GM12878 (cell line): Measurements from ENCODE around the gene CREB5. TPM values are rescaled to one million over a fixed set of nuclear protein-coding genes. Genes with fewer than 3 reads are reported as not detected.
A peak's percentile ranks its signal among the peaks of the same experiment; 100 is the strongest.

Experiments used
- ATAC-seq: fragments of 200-7000 bp; cut with Tn5 transposase; 3 replicates; pipeline ENCODE4 v1.9.1; 2020; ENCODE audit warnings: mild to moderate bottlenecking, moderate library complexity
- BruUV-seq: library from RNA; stranded (reverse); fragments of 400-500 nt; replicated peaks from 2 replicates; lab custom pipeline; 2021; lab: Mats Ljungman, UMichigan
- CTCF ChIA-PET: fragments of 300-600 bp; sonication (Branson Sonifier 250); formaldehyde crosslinking; extraction: SDS; loops from one replicate; lab custom pipeline; 2021; ENCODE audit warnings: inconsistent platforms; lab: Yijun Ruan, JAX
- POLR2A ChIA-PET: fragments of 350-600 bp; formaldehyde crosslinking; extraction: SDS; loops from one replicate; lab custom pipeline; 2021; ENCODE audit warnings: inconsistent platforms; lab: Charles Lee
- RAD21 ChIA-PET: fragments of 300-600 bp; sonication (Branson Sonifier 250); formaldehyde crosslinking; loops from one replicate; lab custom pipeline; 2023; ENCODE audit warnings: antibody characterized with exemption; ENCODE audit not compliant: unreplicated experiment; lab: Charles Lee
- SMC1A ChIA-PET: fragments of 300-600 bp; sonication (Branson Sonifier 250); formaldehyde crosslinking; loops from one replicate; lab custom pipeline; 2023; ENCODE audit not compliant: unreplicated experiment, uncharacterized antibody; lab: Charles Lee
- DNase-seq: peaks from one replicate; pipeline ENCODE4 v3.0.0-alpha.2; 2011; ENCODE audit warnings: low read depth, low spot score
- FAIRE-seq: peaks from 3 replicates; lab custom pipeline; 2011; peaks lifted over from hg19 to GRCh38; lab: Jason Lieb, UNC
- H2AFZ ChIP-seq: 2 replicates; pipeline ENCODE4 v1.6.0; 2011; ENCODE audit warnings: low read depth, low read length, control low read depth; ENCODE audit not compliant: control insufficient read depth
- H3K27ac ChIP-seq: 2 replicates; pipeline ENCODE4 v1.5.1; 2011; ENCODE audit warnings: control low read depth; ENCODE audit not compliant: control insufficient read depth, insufficient read depth
- H3K27me3 ChIP-seq, 2 experiments: replicated peaks in 1 of 2; 2 replicates each; pipeline versions ENCODE4 v1.6.0 to v1.6.1; 2011; ENCODE audit warnings: low read length in 1 of 2; ENCODE audit not compliant: control insufficient read depth in 2 of 2, insufficient read depth in 2 of 2
- H3K36me3 ChIP-seq, 2 experiments: 2 replicates each; pipeline ENCODE4 v1.5.1; 2011; ENCODE audit warnings: low read length in 1 of 2; ENCODE audit not compliant: control insufficient read depth in 2 of 2, insufficient read depth in 2 of 2
- H3K4me1 ChIP-seq: 2 replicates; pipeline ENCODE4 v1.6.1; 2011; ENCODE audit warnings: mild to moderate bottlenecking, low read length, moderate library complexity, mixed read lengths; ENCODE audit not compliant: control insufficient read depth, insufficient read depth
- H3K4me2 ChIP-seq: 2 replicates; pipeline ENCODE4 v1.6.0; 2011; ENCODE audit warnings: control low read depth; ENCODE audit not compliant: control insufficient read depth, insufficient read depth
- H3K4me3 ChIP-seq: fragments of 200-600 bp; sonication (generic); 2 replicates; pipeline ENCODE4 v1.5.1; 2016
- H3K79me2 ChIP-seq: 2 replicates; pipeline ENCODE4 v1.6.0; 2011; ENCODE audit warnings: low read length; ENCODE audit not compliant: control insufficient read depth, insufficient read depth
- H3K9ac ChIP-seq: 2 replicates; pipeline ENCODE4 v1.8.0; 2011; ENCODE audit warnings: low read length, control low read depth, mixed read lengths; ENCODE audit not compliant: control insufficient read depth, insufficient read depth
- H3K9me3 ChIP-seq: replicated peaks from 3 replicates; pipeline ENCODE4 v1.5.1; 2011; ENCODE audit warnings: mild to moderate bottlenecking, low read length; ENCODE audit not compliant: control insufficient read depth, insufficient read depth
- H4K20me1 ChIP-seq: 2 replicates; pipeline ENCODE4 v1.6.0; 2011; ENCODE audit not compliant: control insufficient read depth, insufficient read depth
- CBX3 ChIP-seq: fragments of 200-600 bp; sonication (generic); IDR thresholded peaks from 2 replicates; pipeline ENCODE4 v1.6.1; 2016; ENCODE audit warnings: low read depth, borderline replicate concordance
- FOXM1 ChIP-seq: IDR thresholded peaks from 2 replicates; pipeline ENCODE4 v1.6.1; 2012; ENCODE audit warnings: low read depth, mild to moderate bottlenecking, inconsistent platforms, low read length, moderate library complexity
- NR2C2 ChIP-seq: IDR thresholded peaks from 2 replicates; pipeline ENCODE4 v1.6.1; 2011; ENCODE audit warnings: borderline replicate concordance, low read depth; ENCODE audit not compliant: control insufficient read depth, insufficient read length
- POLR2AphosphoS5 ChIP-seq: IDR thresholded peaks from 2 replicates; pipeline ENCODE4 v1.6.1; 2011; ENCODE audit warnings: mild to moderate bottlenecking, low read length, inconsistent platforms
- RAD21 ChIP-seq: IDR thresholded peaks from 2 replicates; pipeline ENCODE4 v1.6.1; 2011; ENCODE audit warnings: mild to moderate bottlenecking, low read depth, low read length, moderate library complexity; ENCODE audit not compliant: insufficient read depth
- SMC3 ChIP-seq: IDR thresholded peaks from 2 replicates; pipeline ENCODE4 v1.6.1; 2011; ENCODE audit warnings: low read length, improper control_type of control experiment, borderline replicate concordance
- YY1 ChIP-seq: IDR thresholded peaks from 2 replicates; pipeline ENCODE4 v1.6.1; 2011; ENCODE audit warnings: low read depth, mild to moderate bottlenecking, low read length
- WGBS: methylation state at CpG from one replicate; pipeline ENCODE4 v1.1.6; 2016; ENCODE audit warnings: low lambda C conversion rate; ENCODE audit not compliant: insufficient replicate concordance, insufficient coverage; ENCODE audit errors: missing lambda C conversion rate; 5-methylcytosine and 5-hydroxymethylcytosine counted together
- in situ Hi-C: fragments of 300-500 bp; cut with MboI; formaldehyde crosslinking; loops from 9 replicates; pipeline ENCODE4 v1.14.3; 2018; ENCODE audit warnings: mixed read lengths
- intact Hi-C: fragments of 100-400 bp; cut with micrococcal nuclease; formaldehyde crosslinking; loops from one replicate; pipeline ENCODE4 v1.14.2; 2022; ENCODE audit not compliant: unreplicated experiment
- polyA plus RNA-seq, 11 experiments: library from polyadenylated mRNA; depleted of rRNA in 4 of 11; unstranded in 6 of 11; stranded (reverse) in 5 of 11; fragments of >200 nt; fragmentation: Nextera tagmentation in 4 of 11; fragmentation: Illumina TruSeq in 1 of 11; extraction: Ambion mirVana in 4 of 11; extraction: Trizol in 1 of 11; gene quantifications; 1 replicate in 1 of 11; 2 replicates in 10 of 11; pipeline versions ENCODE4 v1.2.1 to v1.2.3, GENCODE V29; 2011 to 2016; ENCODE audit warnings: inconsistent platforms in 2 of 11, missing spikeins in 2 of 11, low read depth in 1 of 11
- total RNA-seq, 4 experiments: library from RNA; depleted of rRNA in 3 of 4; stranded (reverse); fragments of >200 nt in 3 of 4; fragmentation: Illumina TruSeq in 1 of 4; extraction: Trizol in 1 of 4; gene quantifications; 2 replicates each; pipeline versions ENCODE4 v1.2.1 to v1.2.3, GENCODE V29; 2013 to 2021
- TF ChIP-seq, protein P1 (sequence below), 3 experiments: IDR thresholded peaks in 2 of 3; conservative IDR thresholded peaks in 1 of 3; 2 replicates each; pipeline ENCODE4 v1.5.1; 2011; ENCODE audit warnings: low read depth in 3 of 3, low read length in 3 of 3, mild to moderate bottlenecking in 3 of 3, control low read depth in 2 of 3, moderate library complexity in 2 of 3, inconsistent platforms in 1 of 3, mixed read lengths in 1 of 3; ENCODE audit not compliant: control insufficient read depth in 2 of 3, insufficient read depth in 1 of 3; ENCODE audit errors: extremely low read depth in 1 of 3

The CREB5 gene
- total and polyA plus RNA-seq, 10 of the 15 experiments (the other 5 are each of a cell fraction or from before 2014, with no cell fraction given) = 12.9 to 74.1 (median 53.0) TPM

DNA sequence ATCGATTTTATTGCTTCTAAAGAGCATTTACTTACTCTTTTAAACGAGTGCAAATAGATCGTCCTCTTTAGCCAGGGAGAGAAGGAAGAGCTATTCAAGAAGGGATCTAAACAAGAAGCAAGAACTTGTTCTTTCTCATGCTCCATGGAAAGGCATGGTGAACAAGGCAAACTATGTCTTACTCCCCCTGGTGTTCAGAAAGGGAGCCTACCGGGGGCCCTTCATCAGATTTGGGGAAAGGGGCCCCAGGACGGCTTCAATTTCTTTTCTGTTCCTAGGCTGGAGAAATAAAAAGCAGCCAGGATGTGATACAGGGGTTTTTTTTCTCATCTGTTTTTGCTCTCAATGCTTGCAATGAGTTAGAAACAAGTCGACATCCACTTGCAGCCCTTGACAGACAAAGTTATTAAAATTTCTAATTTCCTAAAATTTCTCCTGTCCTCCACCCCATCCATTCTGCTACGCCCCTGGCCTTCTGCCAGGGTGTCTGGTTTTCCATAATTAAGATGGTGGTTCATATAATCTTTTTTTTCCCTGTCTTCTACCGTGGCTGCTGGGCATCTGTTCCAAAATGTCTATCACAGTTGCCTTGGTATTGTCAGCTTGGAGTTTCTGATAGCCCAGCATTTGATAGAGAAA lies 214.4 kb downstream of the CREB5 start:
- FAIRE-seq = no peak
- intact Hi-C loops = loop anchor here (1.0 to 5.0 kb wide), 4 partner anchors 147 to 329 kb away; no protein-coding TSS in a partner anchor
- in situ Hi-C loops = loop anchor here (10.0 kb wide), 1 partner anchor 232 kb away; no protein-coding TSS in a partner anchor
- no TSS peak for BruUV-seq
- H3K9me3 ChIP-seq = no peaks in the 10 kb centered on the region
- peaks cover 3% of the 10 kb centered on the region; the same call in 1 of the 2 replicates for H3K4me1 ChIP-seq
- no peaks in the 10 kb centered on the region for H3K27me3 ChIP-seq
- H3K9ac ChIP-seq = no peak overlapping the region
- H2AFZ ChIP-seq = no peak overlapping the region
- no peak overlapping the region for H3K27ac ChIP-seq
- ChIA-PET RAD21 (interaction anchor here (0.8 to 1.2 kb wide), 13 partner anchors 14 to 268 kb away, joined by 3 to 5 read pairs (median 3); partner anchors contain the start of gene CREB5), CTCF (interaction anchor here (0.7 to 2.7 kb wide), 29 partner anchors 13 to 265 kb away, joined by 3 to 20 read pairs (median 4); partner anchors contain the start of gene CREB5), SMC1A (interaction anchor here (0.6 to 2.6 kb wide), 31 partner anchors 9 to 239 kb away, joined by 3 to 16 read pairs (median 3); partner anchors contain the start of gene CREB5), POLR2A (interaction anchor here (1.5 kb wide), 1 partner anchor 50 kb away, joined by 4 read pairs; no protein-coding TSS in a partner anchor)
- WGBS = 16% methylated on average over 8 of the region's 8 CpGs
- ATAC-seq = peak; percentile 57
- no peaks in the 10 kb centered on the region for H4K20me1 ChIP-seq
- no peak overlapping the region for H3K4me2 ChIP-seq
- no peak for DNase-seq
- no peaks in the 10 kb centered on the region for H3K79me2 ChIP-seq
- TF ChIP-seq CBX3 (no peak), POLR2AphosphoS5 (no peak), YY1 (peak; percentile 70), NR2C2 (no peak), FOXM1 (0 out of 2 replicates have a peak, but pooled peaks have one; percentile 36), SMC3 (peak; percentile 77; the same call in 1 of the 2 replicates), RAD21 (peak; percentile 74)
- TF ChIP-seq, protein P1, sequence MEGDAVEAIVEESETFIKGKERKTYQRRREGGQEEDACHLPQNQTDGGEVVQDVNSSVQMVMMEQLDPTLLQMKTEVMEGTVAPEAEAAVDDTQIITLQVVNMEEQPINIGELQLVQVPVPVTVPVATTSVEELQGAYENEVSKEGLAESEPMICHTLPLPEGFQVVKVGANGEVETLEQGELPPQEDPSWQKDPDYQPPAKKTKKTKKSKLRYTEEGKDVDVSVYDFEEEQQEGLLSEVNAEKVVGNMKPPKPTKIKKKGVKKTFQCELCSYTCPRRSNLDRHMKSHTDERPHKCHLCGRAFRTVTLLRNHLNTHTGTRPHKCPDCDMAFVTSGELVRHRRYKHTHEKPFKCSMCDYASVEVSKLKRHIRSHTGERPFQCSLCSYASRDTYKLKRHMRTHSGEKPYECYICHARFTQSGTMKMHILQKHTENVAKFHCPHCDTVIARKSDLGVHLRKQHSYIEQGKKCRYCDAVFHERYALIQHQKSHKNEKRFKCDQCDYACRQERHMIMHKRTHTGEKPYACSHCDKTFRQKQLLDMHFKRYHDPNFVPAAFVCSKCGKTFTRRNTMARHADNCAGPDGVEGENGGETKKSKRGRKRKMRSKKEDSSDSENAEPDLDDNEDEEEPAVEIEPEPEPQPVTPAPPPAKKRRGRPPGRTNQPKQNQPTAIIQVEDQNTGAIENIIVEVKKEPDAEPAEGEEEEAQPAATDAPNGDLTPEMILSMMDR (IDR thresholded peaks at IDR 0.05 in 2 of 3, conservative IDR thresholded peaks at IDR 0.05 in 1 of 3; ENCODE audit: control insufficient read depth in 2 of 3, extremely low read depth in 1 of 3, insufficient read depth in 1 of 3, low read depth in 3 of 3, low read length in 3 of 3) = peak; percentile 50 to 70 (median 67)
- no peak overlapping the region for H3K4me3 ChIP-seq
- peaks cover 0 to 4% of the 10 kb centered on the region in 2 experiments; a peak in 2 of 4 replicates for H3K36me3 ChIP-seq
